ENCODE results near the gene NWD2. TPM values are rescaled to one million over a fixed set of nuclear protein-coding genes. Genes with fewer than 3 reads are reported as not detected.

NWD2 gene
- not detected in 5 replicates for total RNA-seq (2022; extraction: Qiagen RNA extraction; ENCODE audit: low read depth)

GRCh38 chr4:37244583-37245390 is at the start of gene NWD2:
NWD2 (plus strand) TSS chr4:37244743; CDS start chr4:37245068, 325 bp downstream.

